HepG2 (cell line): ENCODE data around the gene IGFBP6. TPM values are rescaled to one million over a fixed set of nuclear protein-coding genes. Genes with fewer than 3 reads are reported as not detected.
A peak's percentile ranks its signal among the peaks of the same experiment; 100 is the strongest.

Source experiments
- CCAR2 ChIP-seq: fragments of 200-400 bp; formaldehyde crosslinking; optimal IDR thresholded peaks from 2 replicates; pipeline ENCODE3; 2018; ENCODE audit warnings: low read depth, mild to moderate bottlenecking, low read length, moderate library complexity
- FOXO4 ChIP-seq: sonication (generic); formaldehyde crosslinking; conservative IDR thresholded peaks from 2 replicates; pipeline ENCODE4 v1.8.1; 2023; ENCODE audit warnings: missing genetic modification reagents
- GABPA ChIP-seq, 2 experiments: IDR thresholded peaks; 2 replicates each; pipeline ENCODE4 v1.6.1; 2011 to 2016; ENCODE audit warnings: low read depth in 2 of 2, low read length in 1 of 2, missing biosample characterization in 1 of 2, missing genetic modification characterization in 1 of 2
- GFI1 ChIP-seq: sonication (generic); formaldehyde crosslinking; IDR thresholded peaks from 2 replicates; pipeline ENCODE4 v1.5.0; 2020; ENCODE audit warnings: missing genetic modification reagents, mild to moderate bottlenecking, borderline replicate concordance
- HHEX ChIP-seq: IDR thresholded peaks from 2 replicates; pipeline ENCODE4 v1.6.1; 2016; ENCODE audit warnings: control low read depth
- KDM6A ChIP-seq: IDR thresholded peaks from 2 replicates; pipeline ENCODE4 v1.6.1; 2016; ENCODE audit warnings: low read depth
- MXD4 ChIP-seq: IDR thresholded peaks from 2 replicates; pipeline ENCODE4 v1.6.1; 2016; ENCODE audit warnings: mild to moderate bottlenecking, missing biosample characterization, missing genetic modification reagents
- SAP130 ChIP-seq: IDR thresholded peaks from 2 replicates; pipeline ENCODE4 v1.6.1; 2016; ENCODE audit warnings: low read depth
- SMARCE1 ChIP-seq: fragments of 450-650 bp; IDR thresholded peaks from 2 replicates; pipeline ENCODE4 v1.6.1; 2017; ENCODE audit warnings: borderline replicate concordance
- YEATS4 ChIP-seq: sonication (generic); formaldehyde crosslinking; IDR thresholded peaks from 2 replicates; pipeline ENCODE4 v1.4.0; 2020; ENCODE audit warnings: missing genetic modification reagents, borderline replicate concordance
- ZFP82 ChIP-seq: sonication (generic); formaldehyde crosslinking; IDR thresholded peaks from 2 replicates; pipeline ENCODE4 v1.5.1; 2020; ENCODE audit warnings: mild to moderate bottlenecking, missing genetic modification reagents, borderline replicate concordance
- ZMAT5 ChIP-seq: sonication (generic); formaldehyde crosslinking; IDR thresholded peaks from 2 replicates; pipeline ENCODE4 v1.5.0; 2020; ENCODE audit warnings: mild to moderate bottlenecking, low read depth, missing genetic modification reagents, borderline replicate concordance
- ZNF614 ChIP-seq: IDR thresholded peaks from 2 replicates; pipeline ENCODE4 v1.6.1; 2018; ENCODE audit warnings: missing biosample characterization, missing genetic modification reagents, inconsistent platforms, borderline replicate concordance
- ZNF746 ChIP-seq: sonication (generic); formaldehyde crosslinking; IDR thresholded peaks from 2 replicates; pipeline ENCODE4 v1.8.0; 2022; ENCODE audit warnings: mild to moderate bottlenecking, missing genetic modification reagents
- ZZZ3 ChIP-seq: sonication (generic); formaldehyde crosslinking; IDR thresholded peaks from 2 replicates; pipeline ENCODE4 v1.4.0; 2020; ENCODE audit warnings: missing genetic modification reagents, mild to moderate bottlenecking, borderline replicate concordance
- polyA plus RNA-seq, 8 experiments: library from polyadenylated mRNA; depleted of rRNA in 3 of 8; stranded (reverse) in 7 of 8; unstranded in 1 of 8; fragments of >200 nt; fragmentation: Illumina TruSeq in 4 of 8; extraction: Trizol in 4 of 8; gene quantifications; 2 replicates each; pipeline versions ENCODE4 v1.2.1 to v1.2.3, GENCODE V29; 2011 to 2016; ENCODE audit warnings: low read depth in 4 of 8, missing spikeins in 1 of 8, mixed read lengths in 1 of 8; ENCODE audit not compliant: insufficient read depth in 1 of 8
- total RNA-seq, 5 experiments: library from RNA; depleted of rRNA; stranded (reverse); fragments of >200 nt; fragmentation: Illumina TruSeq; extraction: Trizol; gene quantifications; 2 replicates each; pipeline ENCODE4 v1.2.3, GENCODE V29; 2016; ENCODE audit warnings: low read depth in 1 of 5
- TF ChIP-seq, protein P1 (sequence below): sonication (generic); formaldehyde crosslinking; IDR thresholded peaks from 2 replicates; pipeline ENCODE4 v1.4.0; 2020; ENCODE audit warnings: low read depth, missing genetic modification reagents
- TF ChIP-seq, protein P2 (sequence below): sonication (generic); formaldehyde crosslinking; IDR thresholded peaks from 2 replicates; pipeline ENCODE4 v1.5.0; 2020; ENCODE audit warnings: missing genetic modification reagents
- TF ChIP-seq, protein P3 (sequence below): sonication (generic); formaldehyde crosslinking; IDR thresholded peaks from 2 replicates; pipeline ENCODE4 v1.5.1; 2020; ENCODE audit warnings: missing genetic modification reagents, mild to moderate bottlenecking, borderline replicate concordance
- TF ChIP-seq, protein P4 (sequence below): sonication (generic); formaldehyde crosslinking; IDR thresholded peaks from 2 replicates; pipeline ENCODE4 v1.4.0; 2020; ENCODE audit warnings: missing genetic modification reagents

The IGFBP6 gene
- total and polyA plus RNA-seq, 2 of the 13 experiments (the other 11 are each of a cell fraction or from before 2014, with no cell fraction given): 3.9 to 25.2 TPM

DNA sequence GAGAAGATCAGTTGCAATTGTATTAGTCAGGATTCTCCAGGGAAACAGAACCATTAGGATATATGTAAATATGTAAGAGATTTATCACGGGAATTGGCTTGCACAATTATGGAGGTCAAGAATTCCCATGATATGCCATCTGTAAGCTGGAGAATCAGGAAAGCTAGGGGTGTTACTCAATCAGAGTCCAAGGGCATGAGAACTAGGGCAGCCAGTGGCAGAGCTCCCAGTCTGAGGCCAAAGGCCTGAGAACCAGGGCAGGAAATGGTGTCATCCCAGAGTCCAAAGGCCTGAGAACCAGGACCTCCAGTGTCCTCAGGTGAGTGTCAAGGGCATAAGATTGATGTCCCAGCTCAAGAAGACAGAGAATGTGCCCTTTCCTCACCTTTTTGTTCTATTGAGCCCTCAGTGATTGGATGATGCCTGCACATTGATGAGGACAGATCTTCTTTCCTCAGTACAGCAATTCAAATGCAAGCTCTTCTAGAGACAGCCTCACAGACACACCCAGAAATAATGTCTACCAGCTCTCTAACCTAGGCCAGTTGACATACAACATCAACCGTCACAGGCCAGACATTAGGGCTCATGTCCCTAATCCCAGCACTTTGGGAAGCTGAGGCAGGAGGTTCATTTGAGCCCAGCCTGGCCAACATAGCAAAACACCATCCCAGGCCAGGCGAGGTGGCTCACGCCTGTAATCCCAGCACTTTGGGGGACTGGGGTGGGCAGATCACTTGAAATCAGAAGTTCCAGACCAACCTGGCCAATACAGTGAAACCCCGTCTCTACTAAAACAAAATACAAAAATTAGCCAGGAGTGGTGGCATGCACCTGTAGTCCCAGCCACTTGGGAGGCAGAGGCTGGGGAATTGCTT is 48.2 kb downstream of the IGFBP6 start (continued):
- TF ChIP-seq KDM6A (no peak), ZFP82 (CRISPR knock-in tag) (no peak), ZMAT5 (CRISPR knock-in tag) (no peak), SAP130 (CRISPR knock-in tag) (peak; percentile 54), SMARCE1 (no peak), ZNF614 (CRISPR knock-in tag) (peak; percentile 49; the same call in 1 of the 2 replicates), YEATS4 (CRISPR knock-in tag) (no peak), CCAR2 (no peak), FOXO4 (CRISPR knock-in tag) (no peak), ZNF746 (CRISPR knock-in tag) (no peak), GABPA (IDR thresholded peaks at IDR 0.05; ENCODE audit: low read depth, low read length) (no peak), GABPA (CRISPR knock-in tag; IDR thresholded peaks at IDR 0.05; ENCODE audit: low read depth) (peak; percentile 65; the same call in 1 of the 2 replicates), ZZZ3 (CRISPR knock-in tag) (peak; percentile 100; the same call in 1 of the 2 replicates), HHEX (CRISPR knock-in tag) (no peak), GFI1 (no peak), MXD4 (CRISPR knock-in tag) (no peak)
- TF ChIP-seq, protein P1, sequence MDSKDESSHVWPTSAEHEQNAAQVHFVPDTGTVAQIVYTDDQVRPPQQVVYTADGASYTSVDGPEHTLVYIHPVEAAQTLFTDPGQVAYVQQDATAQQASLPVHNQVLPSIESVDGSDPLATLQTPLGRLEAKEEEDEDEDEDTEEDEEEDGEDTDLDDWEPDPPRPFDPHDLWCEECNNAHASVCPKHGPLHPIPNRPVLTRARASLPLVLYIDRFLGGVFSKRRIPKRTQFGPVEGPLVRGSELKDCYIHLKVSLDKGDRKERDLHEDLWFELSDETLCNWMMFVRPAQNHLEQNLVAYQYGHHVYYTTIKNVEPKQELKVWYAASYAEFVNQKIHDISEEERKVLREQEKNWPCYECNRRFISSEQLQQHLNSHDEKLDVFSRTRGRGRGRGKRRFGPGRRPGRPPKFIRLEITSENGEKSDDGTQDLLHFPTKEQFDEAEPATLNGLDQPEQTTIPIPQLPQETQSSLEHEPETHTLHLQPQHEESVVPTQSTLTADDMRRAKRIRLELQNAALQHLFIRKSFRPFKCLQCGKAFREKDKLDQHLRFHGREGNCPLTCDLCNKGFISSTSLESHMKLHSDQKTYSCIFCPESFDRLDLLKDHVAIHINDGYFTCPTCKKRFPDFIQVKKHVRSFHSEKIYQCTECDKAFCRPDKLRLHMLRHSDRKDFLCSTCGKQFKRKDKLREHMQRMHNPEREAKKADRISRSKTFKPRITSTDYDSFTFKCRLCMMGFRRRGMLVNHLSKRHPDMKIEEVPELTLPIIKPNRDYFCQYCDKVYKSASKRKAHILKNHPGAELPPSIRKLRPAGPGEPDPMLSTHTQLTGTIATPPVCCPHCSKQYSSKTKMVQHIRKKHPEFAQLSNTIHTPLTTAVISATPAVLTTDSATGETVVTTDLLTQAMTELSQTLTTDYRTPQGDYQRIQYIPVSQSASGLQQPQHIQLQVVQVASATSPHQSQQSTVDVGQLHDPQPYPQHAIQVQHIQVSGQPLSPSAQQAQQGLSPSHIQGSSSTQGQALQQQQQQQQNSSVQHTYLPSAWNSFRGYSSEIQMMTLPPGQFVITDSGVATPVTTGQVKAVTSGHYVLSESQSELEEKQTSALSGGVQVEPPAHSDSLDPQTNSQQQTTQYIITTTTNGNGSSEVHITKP (CRISPR knock-in tag): no peak
- TF ChIP-seq, protein P2, sequence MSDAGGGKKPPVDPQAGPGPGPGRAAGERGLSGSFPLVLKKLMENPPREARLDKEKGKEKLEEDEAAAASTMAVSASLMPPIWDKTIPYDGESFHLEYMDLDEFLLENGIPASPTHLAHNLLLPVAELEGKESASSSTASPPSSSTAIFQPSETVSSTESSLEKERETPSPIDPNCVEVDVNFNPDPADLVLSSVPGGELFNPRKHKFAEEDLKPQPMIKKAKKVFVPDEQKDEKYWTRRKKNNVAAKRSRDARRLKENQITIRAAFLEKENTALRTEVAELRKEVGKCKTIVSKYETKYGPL (CRISPR knock-in tag): peak; percentile 95; the same call in 1 of the 2 replicates
- TF ChIP-seq, protein P3, sequence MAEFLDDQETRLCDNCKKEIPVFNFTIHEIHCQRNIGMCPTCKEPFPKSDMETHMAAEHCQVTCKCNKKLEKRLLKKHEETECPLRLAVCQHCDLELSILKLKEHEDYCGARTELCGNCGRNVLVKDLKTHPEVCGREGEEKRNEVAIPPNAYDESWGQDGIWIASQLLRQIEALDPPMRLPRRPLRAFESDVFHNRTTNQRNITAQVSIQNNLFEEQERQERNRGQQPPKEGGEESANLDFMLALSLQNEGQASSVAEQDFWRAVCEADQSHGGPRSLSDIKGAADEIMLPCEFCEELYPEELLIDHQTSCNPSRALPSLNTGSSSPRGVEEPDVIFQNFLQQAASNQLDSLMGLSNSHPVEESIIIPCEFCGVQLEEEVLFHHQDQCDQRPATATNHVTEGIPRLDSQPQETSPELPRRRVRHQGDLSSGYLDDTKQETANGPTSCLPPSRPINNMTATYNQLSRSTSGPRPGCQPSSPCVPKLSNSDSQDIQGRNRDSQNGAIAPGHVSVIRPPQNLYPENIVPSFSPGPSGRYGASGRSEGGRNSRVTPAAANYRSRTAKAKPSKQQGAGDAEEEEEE: no peak
- TF ChIP-seq, protein P4, sequence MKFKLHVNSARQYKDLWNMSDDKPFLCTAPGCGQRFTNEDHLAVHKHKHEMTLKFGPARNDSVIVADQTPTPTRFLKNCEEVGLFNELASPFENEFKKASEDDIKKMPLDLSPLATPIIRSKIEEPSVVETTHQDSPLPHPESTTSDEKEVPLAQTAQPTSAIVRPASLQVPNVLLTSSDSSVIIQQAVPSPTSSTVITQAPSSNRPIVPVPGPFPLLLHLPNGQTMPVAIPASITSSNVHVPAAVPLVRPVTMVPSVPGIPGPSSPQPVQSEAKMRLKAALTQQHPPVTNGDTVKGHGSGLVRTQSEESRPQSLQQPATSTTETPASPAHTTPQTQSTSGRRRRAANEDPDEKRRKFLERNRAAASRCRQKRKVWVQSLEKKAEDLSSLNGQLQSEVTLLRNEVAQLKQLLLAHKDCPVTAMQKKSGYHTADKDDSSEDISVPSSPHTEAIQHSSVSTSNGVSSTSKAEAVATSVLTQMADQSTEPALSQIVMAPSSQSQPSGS (CRISPR knock-in tag): peak; percentile 56; the same call in 1 of the 2 replicates
